ENCODE results near the gene ZHX3.

The ZHX3 gene

DNA sequence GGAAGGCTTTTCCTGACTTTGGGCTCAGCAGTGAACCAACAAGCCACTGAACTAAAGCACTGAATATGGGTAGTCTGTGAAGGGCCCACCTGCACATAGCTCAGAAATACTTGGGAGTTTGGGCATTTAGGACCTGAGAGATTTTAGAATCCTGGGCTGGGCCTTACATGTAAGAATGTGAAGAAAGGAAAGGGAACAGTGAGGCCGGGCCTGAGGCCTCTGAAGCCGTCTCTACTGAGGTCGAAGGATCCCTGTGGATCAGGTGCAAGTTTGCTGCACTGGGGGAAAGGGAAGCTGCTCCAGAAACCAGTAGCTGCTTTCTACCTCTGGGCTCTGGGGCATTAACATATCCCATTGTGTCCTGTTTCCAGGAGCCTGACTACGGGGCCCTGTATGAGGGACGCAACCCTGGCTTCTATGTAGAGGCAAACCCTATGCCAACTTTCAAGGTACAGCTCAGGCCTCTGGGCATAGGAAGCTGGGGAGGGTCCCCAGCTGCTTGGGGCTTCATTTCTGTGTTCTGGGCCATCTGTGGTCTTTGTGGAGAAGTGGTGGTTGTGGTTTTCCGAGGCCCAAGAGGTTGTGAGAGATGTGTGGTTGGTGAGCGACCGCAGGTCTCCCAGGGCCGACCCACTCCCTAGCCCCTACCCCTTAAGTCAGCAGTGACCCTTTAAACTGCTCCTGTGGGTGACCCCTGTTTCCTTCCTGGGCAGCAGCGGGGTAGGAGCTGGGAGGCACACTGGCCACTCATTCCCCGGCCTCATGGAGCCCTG is 149.9 kb downstream of the ZHX3 start:
- DNase-seq: no peak

- no peak for DNase-seq
Observed at GRCh38 chr20:41167118-41167470, 150.4 kb downstream of the ZHX3 start.

GRCh38 chr20:41166201-41167117 is 151.1 kb downstream of the ZHX3 start:
- no peak for DNase-seq

DNA sequence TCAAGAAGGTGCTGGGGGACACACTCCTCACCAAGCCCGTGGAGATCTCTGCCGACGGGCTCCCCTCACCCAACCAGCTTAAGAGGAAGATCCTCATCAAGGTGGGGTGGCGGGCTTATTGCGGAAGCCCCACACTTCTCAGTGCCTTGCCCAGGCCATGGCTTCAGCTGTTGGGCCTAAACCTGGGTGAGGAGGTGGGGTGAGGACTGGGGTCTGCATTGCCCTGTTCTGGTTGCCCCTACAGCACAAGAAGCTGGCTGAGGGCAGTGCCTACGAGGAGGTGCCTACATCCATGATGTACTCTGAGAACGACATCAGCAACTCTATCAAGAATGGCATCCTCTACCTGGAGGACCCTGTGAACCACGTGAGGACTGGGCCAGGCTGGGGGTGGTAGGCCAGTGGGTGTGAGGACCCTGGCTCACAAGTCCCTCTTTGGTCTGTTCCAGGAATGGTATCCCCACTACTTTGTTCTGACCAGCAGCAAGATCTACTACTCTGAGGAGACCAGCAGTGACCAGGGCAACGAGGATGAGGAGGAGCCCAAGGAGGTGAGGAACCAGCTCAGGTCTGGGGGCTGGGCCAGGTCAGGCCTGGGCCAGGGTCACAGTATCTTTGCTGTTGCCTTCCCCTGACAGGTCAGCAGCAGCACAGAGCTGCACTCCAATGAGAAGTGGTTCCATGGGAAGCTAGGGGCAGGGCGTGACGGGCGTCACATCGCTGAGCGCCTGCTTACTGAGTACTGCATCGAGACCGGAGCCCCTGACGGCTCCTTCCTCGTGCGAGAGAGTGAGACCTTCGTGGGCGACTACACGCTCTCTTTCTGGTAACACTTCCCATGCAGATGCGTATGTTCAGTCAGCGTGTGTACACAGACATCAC is 152.3 kb downstream of the ZHX3 start:
- DNase-seq: no peak

GRCh38 chr20:41163821-41164220 is 153.7 kb downstream of the ZHX3 start:
- no peak for DNase-seq

DNA sequence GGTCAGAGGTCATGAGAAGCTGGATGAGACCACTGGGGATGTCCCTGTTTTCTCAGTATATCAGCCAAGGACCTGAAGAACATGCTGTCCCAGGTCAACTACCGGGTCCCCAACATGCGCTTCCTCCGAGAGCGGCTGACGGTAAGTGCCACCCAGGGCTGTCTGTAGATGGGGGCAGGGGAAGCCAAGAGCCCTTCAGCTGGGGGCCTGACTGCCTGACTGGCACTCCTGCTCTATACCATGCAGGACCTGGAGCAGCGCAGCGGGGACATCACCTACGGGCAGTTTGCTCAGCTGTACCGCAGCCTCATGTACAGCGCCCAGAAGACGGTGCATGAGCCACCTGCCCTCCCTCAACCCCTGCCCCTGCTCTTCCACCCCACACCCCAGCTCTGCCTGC is 155.1 kb downstream of the ZHX3 start:
- no peak for DNase-seq

- DNase-seq: no peak
Observed at GRCh38 chr20:41161886-41162285, 155.6 kb downstream of the ZHX3 start.

- no peak for DNase-seq
Observed at GRCh38 chr20:41160686-41161085, 156.8 kb downstream of the ZHX3 start.

- DNase-seq: no peak
Observed at GRCh38 chr20:41159547-41159946, 158.0 kb downstream of the ZHX3 start.

DNA sequence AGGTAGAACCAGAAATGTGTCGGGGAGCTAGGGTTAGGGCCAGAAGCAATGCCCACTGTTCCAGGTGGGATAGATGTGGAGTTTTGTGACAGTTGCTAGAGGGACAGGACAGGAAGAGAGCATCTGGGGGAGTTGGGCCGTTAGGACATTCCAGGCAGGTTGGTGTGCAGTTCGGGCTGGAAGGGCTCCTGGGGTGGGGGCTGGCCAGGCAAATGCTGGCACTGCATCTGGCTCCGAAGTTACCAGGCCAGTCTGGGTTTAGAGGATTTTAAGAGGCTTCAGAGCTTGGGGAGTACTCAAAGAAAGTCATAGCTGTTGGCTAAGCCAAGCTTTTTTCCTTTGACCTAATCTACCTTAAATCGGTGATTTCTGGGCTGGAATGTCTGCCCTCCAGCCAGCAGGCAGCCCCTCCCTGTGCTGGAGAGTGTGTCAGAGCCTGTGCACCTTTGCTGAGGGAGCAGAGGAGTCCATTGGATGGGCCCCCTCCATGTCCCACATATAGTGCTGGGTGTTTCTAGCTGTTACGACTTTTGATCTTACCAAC is 159.4 kb downstream of the ZHX3 start:
- no peak for DNase-seq

DNA sequence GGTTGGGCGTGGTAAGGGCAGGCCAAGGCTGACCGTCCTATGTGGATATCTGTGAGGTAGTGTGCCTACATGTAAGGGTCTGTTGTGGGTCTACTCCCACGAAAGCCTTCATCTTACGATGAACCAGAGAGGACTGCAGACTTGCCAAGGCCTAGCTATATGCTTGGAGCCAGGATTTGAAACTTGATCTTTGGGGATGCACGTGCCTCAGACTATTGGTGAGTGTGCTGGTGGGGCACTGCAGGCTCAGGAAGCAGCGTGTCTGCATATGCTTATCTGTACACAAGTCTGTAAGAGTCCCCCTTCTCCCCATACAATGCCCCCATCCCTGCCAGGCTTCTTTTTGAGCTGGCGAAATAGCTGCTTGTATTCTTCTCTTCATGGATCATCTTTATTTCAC is 162.3 kb downstream of the ZHX3 start:
- no peak for DNase-seq

GRCh38 chr20:41154436-41155176 is 162.9 kb downstream of the ZHX3 start:
- DNase-seq: no peak

- no peak for DNase-seq
Observed at GRCh38 chr20:41152108-41152757, 165.3 kb downstream of the ZHX3 start.

GRCh38 chr20:41151134-41151869 is 166.2 kb downstream of the ZHX3 start:
- no peak for DNase-seq

- peak; percentile 47 for DNase-seq
Observed at GRCh38 chr20:41150664-41151063, 166.9 kb downstream of the ZHX3 start.

- no peak for DNase-seq
Observed at GRCh38 chr20:41148942-41149341, 168.6 kb downstream of the ZHX3 start.

DNA sequence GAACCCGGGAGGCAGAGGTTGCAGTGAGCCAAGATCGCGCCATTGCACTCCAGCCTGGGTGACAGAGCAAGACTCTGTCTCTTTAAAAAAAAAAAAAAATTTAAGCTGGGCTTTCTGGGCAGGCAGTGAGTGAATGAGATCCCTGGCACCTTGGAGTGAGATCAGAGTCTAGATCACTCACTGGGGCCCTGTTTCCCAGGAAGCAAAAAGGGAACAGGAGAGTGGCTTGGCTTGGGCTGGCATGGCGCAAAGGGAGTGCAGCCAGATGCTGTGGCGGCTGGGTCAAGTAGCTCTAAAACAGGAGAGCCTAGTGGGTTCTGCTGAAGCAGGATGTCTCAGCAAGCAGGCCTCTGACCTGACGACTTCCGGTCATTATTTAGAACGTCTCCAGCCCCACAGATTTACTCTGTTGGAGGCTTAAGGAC is 169.8 kb downstream of the ZHX3 start:
- DNase-seq: no peak

DNA sequence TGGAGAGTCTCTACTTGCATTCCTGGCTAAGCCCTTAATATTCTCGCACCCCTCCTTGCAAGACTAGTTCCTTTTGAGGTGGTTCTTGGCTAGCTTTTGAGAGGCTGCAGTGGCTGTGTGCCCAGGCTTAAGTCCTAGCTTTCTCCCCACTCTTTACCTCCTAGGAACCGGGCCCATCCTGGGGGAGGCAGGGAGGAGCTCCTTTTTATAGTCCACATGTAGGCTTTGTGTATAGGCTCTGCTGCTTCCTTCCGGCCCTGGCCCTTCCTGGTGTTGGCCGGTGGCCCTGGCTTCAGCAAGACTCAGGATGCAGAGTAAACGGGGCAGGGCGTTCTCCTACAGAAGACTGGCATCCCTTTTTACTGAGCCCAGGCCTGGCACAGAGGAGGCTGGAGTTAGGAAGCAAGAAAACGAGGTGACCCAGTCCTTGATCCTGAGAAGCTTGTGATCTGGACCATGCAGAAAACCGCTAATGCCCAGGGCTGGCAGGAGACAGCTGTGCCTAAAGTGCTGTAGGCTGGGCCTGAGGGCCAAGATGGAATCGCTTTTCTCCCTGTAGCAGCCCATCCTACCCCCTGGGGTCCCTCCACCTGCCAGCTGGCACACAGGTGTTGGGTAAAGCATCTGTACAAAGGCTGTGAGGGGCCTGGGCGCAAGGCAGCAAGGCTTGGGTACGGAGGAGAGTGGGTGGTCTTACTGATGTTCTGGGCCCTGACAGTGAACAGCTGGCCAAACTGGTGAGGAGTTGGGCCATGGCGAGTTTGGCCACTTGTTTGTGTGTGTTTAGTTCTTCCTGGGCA is 171.5 kb downstream of the ZHX3 start:
- no peak for DNase-seq

- no peak for DNase-seq
Observed at GRCh38 chr20:41145317-41145716, 172.2 kb downstream of the ZHX3 start.

DNA sequence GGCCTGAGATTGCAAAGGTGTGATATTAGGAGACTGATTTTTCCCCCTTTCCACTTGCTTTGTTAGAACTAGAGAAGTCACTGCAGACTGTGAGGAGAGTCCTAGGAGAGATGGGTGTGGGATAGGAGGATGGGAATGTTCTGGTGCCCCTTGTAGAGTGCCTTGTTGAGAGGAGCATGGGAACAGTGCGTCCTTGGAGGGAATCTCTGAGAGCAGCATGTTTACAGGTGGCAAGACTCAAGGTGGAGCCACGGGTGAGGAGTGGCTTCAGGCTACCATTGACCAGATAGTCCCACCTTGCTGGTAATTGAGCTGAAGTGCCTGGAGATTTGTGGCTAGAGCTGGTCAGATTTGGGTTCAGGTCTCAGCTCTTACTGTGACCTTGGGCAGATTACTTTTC is 174.2 kb downstream of the ZHX3 start:
- DNase-seq: no peak

Data from CD4-positive, alpha-beta T cell treated with Interleukin-10 for 1 hour (primary cell).